Myocyte (in vitro differentiated cells): Measurements from ENCODE around the gene CCM2. TPM values are rescaled to one million over a fixed set of nuclear protein-coding genes. Genes with fewer than 3 reads are reported as not detected.

Experiments
- DNase-seq: peaks from one replicate; pipeline ENCODE4 v3.0.0-alpha.2; 2012; ENCODE audit warnings: low read depth
- total RNA-seq: library from RNA; depleted of rRNA; stranded (reverse); fragments of >200 nt; gene quantifications from 2 replicates; pipeline ENCODE4 v1.2.3, GENCODE V29; 2014

Gene CCM2
- total RNA-seq, 1 donor from 2014 or later = 113 TPM

GRCh38 chr7:45118292-45118691 is 118.3 kb downstream of the CCM2 start:
- no peak for DNase-seq

GRCh38 chr7:45118889-45119331 is 118.9 kb downstream of the CCM2 start:
- DNase-seq = no peak

GRCh38 chr7:45119550-45119949 is 119.5 kb downstream of the CCM2 start:
- DNase-seq = no peak

GRCh38 chr7:45122975-45123860 is 123.2 kb downstream of the CCM2 start:
- DNase-seq = no peak

GRCh38 chr7:45123913-45124710 is 124.1 kb downstream of the CCM2 start:
- DNase-seq = no peak

GRCh38 chr7:45125193-45125904 is 125.3 kb downstream of the CCM2 start:
- DNase-seq = no peak

Other genes with a start within 250 kb of the CCM2 start
- gene PPIA, start 203.5 kb upstream of the CCM2 start, total RNA-seq = 2,394 and 2,622 TPM in 2 replicates
- gene H2AZ2, start 152.1 kb upstream of the CCM2 start, total RNA-seq = 232 and 296 TPM in 2 replicates
- 66.2 and 101 TPM in 2 replicates for gene PURB, start 114.7 kb upstream of the CCM2 start, total RNA-seq
- gene MYO1G, start 21.2 kb upstream of the CCM2 start, total RNA-seq = 0.35 and 0.83 TPM in 2 replicates
- gene NACAD, start 88.8 kb downstream of the CCM2 start, total RNA-seq = 1.2 and 1.6 TPM in 2 replicates
- 98.0 and 107 TPM in 2 replicates for gene TBRG4, start 111.5 kb downstream of the CCM2 start, total RNA-seq
- gene RAMP3, start 157.6 kb downstream of the CCM2 start, total RNA-seq = not detected in 2 replicates